ENCODE data around the gene PLLP. TPM values are rescaled to one million over a fixed set of nuclear protein-coding genes. Genes with fewer than 3 reads are reported as not detected.

PLLP gene
- total and polyA plus RNA-seq, 9 of the 15 experiments (the other 6 are each of a cell fraction or from before 2014, with no cell fraction given): 0.09 to 0.96 (median 0.27) TPM

- intact Hi-C loops (cut with micrococcal nuclease): no loop called here
- no peaks in the 10 kb centered on the region for H3K9me1 ChIP-seq (ENCODE audit: control insufficient read depth, insufficient read depth, low read length)
- peaks cover 25% of the 10 kb centered on the region; the same call in 2 of the 3 replicates for H3K36me3 ChIP-seq (ENCODE audit: control insufficient read depth, insufficient read depth, low read length)
- no peak overlapping the region for H3K4me2 ChIP-seq (ENCODE audit: insufficient read depth, low read length)
- BruUV-seq (replicated peaks): no TSS peak
- no peaks in the 10 kb centered on the region for H4K20me1 ChIP-seq (replicated peaks; ENCODE audit: control insufficient read depth, insufficient read depth, low read length)
- no peak overlapping the region for H3K4me3 ChIP-seq
- peaks cover 3 to 7% of the 10 kb centered on the region in 2 experiments; a peak in 3 of 5 replicates for H3K4me1 ChIP-seq (replicated peaks in 1 of 2; ENCODE audit: control insufficient read depth in 2 of 2, insufficient read depth in 2 of 2, low read length in 2 of 2)
- ChIA-PET CTCF (ENCODE audit: low intra/inter-chr PET ratio) (no interaction called here), POLR2A (interaction anchor here (1.0 kb wide), 1 partner anchor 16 kb away, joined by 4 read pairs; no protein-coding TSS in a partner anchor)
- FAIRE-seq: no peak
- 92% methylated on average over 6 of the region's 6 CpGs for WGBS (ENCODE audit: insufficient coverage, low coverage, missing lambda C conversion rate)
- no peak overlapping the region for H2AFZ ChIP-seq (ENCODE audit: low read depth, low read length)
- no peaks in the 10 kb centered on the region for H3K9me3 ChIP-seq (replicated peaks; ENCODE audit: control insufficient read depth, insufficient read depth, low read depth, low read length)
- no peak overlapping the region for H3K27ac ChIP-seq (ENCODE audit: extremely low read depth, low read depth, low read length)
- H3K79me2 ChIP-seq (ENCODE audit: control insufficient read depth, insufficient read depth, low read length): no peaks in the 10 kb centered on the region
- in situ Hi-C loops (cut with MboI): no loop called here
- no peak for ATAC-seq
- H3K27me3 ChIP-seq (ENCODE audit: control insufficient read depth in 2 of 2, insufficient read depth in 2 of 2, low read length in 2 of 2): no peaks in the 10 kb centered on the region
- no peak overlapping the region for H3K9ac ChIP-seq (ENCODE audit: insufficient read depth in 1 of 2, low read depth in 2 of 2, low read length in 2 of 2)
- no peak for DNase-seq (ENCODE audit: extremely low read depth in 1 of 4, low spot score in 3 of 4)
- TF ChIP-seq ZBTB9 (CRISPR knock-in tag; IDR thresholded peaks at IDR 0.05): no peak
- TF ChIP-seq, protein P1, sequence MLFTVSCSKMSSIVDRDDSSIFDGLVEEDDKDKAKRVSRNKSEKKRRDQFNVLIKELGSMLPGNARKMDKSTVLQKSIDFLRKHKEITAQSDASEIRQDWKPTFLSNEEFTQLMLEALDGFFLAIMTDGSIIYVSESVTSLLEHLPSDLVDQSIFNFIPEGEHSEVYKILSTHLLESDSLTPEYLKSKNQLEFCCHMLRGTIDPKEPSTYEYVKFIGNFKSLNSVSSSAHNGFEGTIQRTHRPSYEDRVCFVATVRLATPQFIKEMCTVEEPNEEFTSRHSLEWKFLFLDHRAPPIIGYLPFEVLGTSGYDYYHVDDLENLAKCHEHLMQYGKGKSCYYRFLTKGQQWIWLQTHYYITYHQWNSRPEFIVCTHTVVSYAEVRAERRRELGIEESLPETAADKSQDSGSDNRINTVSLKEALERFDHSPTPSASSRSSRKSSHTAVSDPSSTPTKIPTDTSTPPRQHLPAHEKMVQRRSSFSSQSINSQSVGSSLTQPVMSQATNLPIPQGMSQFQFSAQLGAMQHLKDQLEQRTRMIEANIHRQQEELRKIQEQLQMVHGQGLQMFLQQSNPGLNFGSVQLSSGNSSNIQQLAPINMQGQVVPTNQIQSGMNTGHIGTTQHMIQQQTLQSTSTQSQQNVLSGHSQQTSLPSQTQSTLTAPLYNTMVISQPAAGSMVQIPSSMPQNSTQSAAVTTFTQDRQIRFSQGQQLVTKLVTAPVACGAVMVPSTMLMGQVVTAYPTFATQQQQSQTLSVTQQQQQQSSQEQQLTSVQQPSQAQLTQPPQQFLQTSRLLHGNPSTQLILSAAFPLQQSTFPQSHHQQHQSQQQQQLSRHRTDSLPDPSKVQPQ (CRISPR knock-in tag; IDR thresholded peaks at IDR 0.05; ENCODE audit: borderline replicate concordance): no peak
- no peak for TF ChIP-seq SRSF9 (IDR thresholded peaks at IDR 0.05; ENCODE audit: borderline replicate concordance, low read depth, low read length)
- no peak for TF ChIP-seq ZNF212 (CRISPR knock-in tag; IDR thresholded peaks at IDR 0.05)
- TF ChIP-seq THAP12 (CRISPR knock-in tag; IDR thresholded peaks at IDR 0.05): no peak
- TF ChIP-seq ZBTB12 (CRISPR knock-in tag; IDR thresholded peaks at IDR 0.05): no peak
- peak in 1 of 2 experiments; percentile 71; a peak in 1 of 3 replicates for TF ChIP-seq CBX3 (IDR thresholded peaks at IDR 0.05; ENCODE audit: borderline replicate concordance in 1 of 2, low read length in 2 of 2)
- TF ChIP-seq BACH1 (tag; IDR thresholded peaks at IDR 0.05): no peak
- TF ChIP-seq TOE1 (IDR thresholded peaks at IDR 0.05; ENCODE audit: borderline replicate concordance): no peak
- TF ChIP-seq TOE1 (CRISPR knock-in tag; IDR thresholded peaks at IDR 0.05; ENCODE audit: borderline replicate concordance, low read depth): no peak
- TF ChIP-seq NFRKB (IDR thresholded peaks at IDR 0.05; ENCODE audit: low read depth): no peak
- TF ChIP-seq, protein P2, sequence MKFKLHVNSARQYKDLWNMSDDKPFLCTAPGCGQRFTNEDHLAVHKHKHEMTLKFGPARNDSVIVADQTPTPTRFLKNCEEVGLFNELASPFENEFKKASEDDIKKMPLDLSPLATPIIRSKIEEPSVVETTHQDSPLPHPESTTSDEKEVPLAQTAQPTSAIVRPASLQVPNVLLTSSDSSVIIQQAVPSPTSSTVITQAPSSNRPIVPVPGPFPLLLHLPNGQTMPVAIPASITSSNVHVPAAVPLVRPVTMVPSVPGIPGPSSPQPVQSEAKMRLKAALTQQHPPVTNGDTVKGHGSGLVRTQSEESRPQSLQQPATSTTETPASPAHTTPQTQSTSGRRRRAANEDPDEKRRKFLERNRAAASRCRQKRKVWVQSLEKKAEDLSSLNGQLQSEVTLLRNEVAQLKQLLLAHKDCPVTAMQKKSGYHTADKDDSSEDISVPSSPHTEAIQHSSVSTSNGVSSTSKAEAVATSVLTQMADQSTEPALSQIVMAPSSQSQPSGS (CRISPR knock-in tag; IDR thresholded peaks at IDR 0.05): no peak
These were observed 32.2 kb downstream of the PLLP start for GRCh38 chr16:57252148-57252721.

All from K562 (cell line).